Measurements from ENCODE around the gene MORN1.
A peak's percentile ranks its signal among the peaks of the same experiment; 100 is the strongest.

The MORN1 gene

GRCh38 chr1:2419416-2419815, 28.1 kb upstream of the MORN1 start:
- DNase-seq (ENCODE audit: low read depth in 2 of 2) = no peak

- DNase-seq (ENCODE audit: low read depth in 2 of 2) = no peak
Observed at GRCh38 chr1:2418791-2419320, 27.5 kb upstream of the MORN1 start.

GRCh38 chr1:2417833-2418225, 26.5 kb upstream of the MORN1 start:
- DNase-seq (ENCODE audit: low read depth in 2 of 2) = no peak

- DNase-seq (ENCODE audit: low read depth in 2 of 2) = no peak
Observed at GRCh38 chr1:2417083-2417832, 25.9 kb upstream of the MORN1 start.

- DNase-seq (ENCODE audit: low read depth in 2 of 2) = no peak
Observed at GRCh38 chr1:2416403-2416802, 25.0 kb upstream of the MORN1 start.

- DNase-seq (ENCODE audit: low read depth in 2 of 2) = no peak
Observed at GRCh38 chr1:2415801-2416208, 24.5 kb upstream of the MORN1 start.

- no peak for DNase-seq (ENCODE audit: low read depth in 2 of 2)
Observed at GRCh38 chr1:2415337-2415736, 24.0 kb upstream of the MORN1 start.

GRCh38 chr1:2414297-2414958, 23.1 kb upstream of the MORN1 start:
- DNase-seq (ENCODE audit: low read depth in 2 of 2) = peak; percentile 59 to 70

- DNase-seq (ENCODE audit: low read depth in 2 of 2) = no peak
Observed at GRCh38 chr1:2413495-2414296, 22.3 kb upstream of the MORN1 start.

- no peak for DNase-seq (ENCODE audit: low read depth in 2 of 2)
Observed at GRCh38 chr1:2412773-2413494, 21.6 kb upstream of the MORN1 start.

GRCh38 chr1:2412395-2412772, 21.0 kb upstream of the MORN1 start, which contains the start of gene PEX10:
Gene PEX10 (minus strand): TSS chr1:2412564. CDS start chr1:2412502, 62 bp downstream.
- peak; percentile 98 to 99 for DNase-seq (ENCODE audit: low read depth in 2 of 2)

- DNase-seq (ENCODE audit: low read depth in 2 of 2) = no peak
Observed at GRCh38 chr1:2411801-2412394, 20.5 kb upstream of the MORN1 start.

GRCh38 chr1:2409745-2410144, 18.4 kb upstream of the MORN1 start:
- no peak for DNase-seq (ENCODE audit: low read depth in 2 of 2)

- no peak for DNase-seq (ENCODE audit: low read depth in 2 of 2)
Observed at GRCh38 chr1:2408859-2409276, 17.5 kb upstream of the MORN1 start.

GRCh38 chr1:2408456-2408855, 17.1 kb upstream of the MORN1 start:
- no peak for DNase-seq (ENCODE audit: low read depth in 2 of 2)

- DNase-seq (ENCODE audit: low read depth in 2 of 2) = no peak
Observed at GRCh38 chr1:2407991-2408275, 16.6 kb upstream of the MORN1 start.

GRCh38 chr1:2407166-2407990, 16.0 kb upstream of the MORN1 start:
- no peak for DNase-seq (ENCODE audit: low read depth in 2 of 2)

GRCh38 chr1:2406451-2407041, 15.2 kb upstream of the MORN1 start:
- no peak for DNase-seq (ENCODE audit: low read depth in 2 of 2)

GRCh38 chr1:2405588-2406295, 14.4 kb upstream of the MORN1 start:
- no peak for DNase-seq (ENCODE audit: low read depth in 2 of 2)

Data from stimulated activated CD8-positive, alpha-beta memory T cell treated with anti-CD3 and anti-CD28 coated beads, Interleukin-2, amount 100 ng/mL, for 1 hour (primary cell).